H1 (cell line): Measurements from ENCODE around the gene ABCC11. TPM values are rescaled to one million over a fixed set of nuclear protein-coding genes. Genes with fewer than 3 reads are reported as not detected.

Experiments
- CTCF ChIA-PET: fragments of 300-600 bp; sonication (Branson Sonifier 250); formaldehyde crosslinking; loops from one replicate; lab custom pipeline; 2021; ENCODE audit not compliant: partially characterized antibody; lab: Charles Lee
- POLR2A ChIA-PET: fragments of 300-600 bp; sonication (Branson Sonifier 250); formaldehyde crosslinking; loops from one replicate; lab custom pipeline; 2021; ENCODE audit warnings: inconsistent platforms; ENCODE audit not compliant: partially characterized antibody; lab: Charles Lee
- DNase-seq, 2 experiments: peaks; one replicate each; pipeline versions ENCODE4 v3.0.0 to v3.0.0-alpha.2; 2010 to 2022; ENCODE audit warnings: low spot score in 2 of 2, low read depth in 1 of 2, mixed read lengths in 1 of 2
- FAIRE-seq: peaks from 2 replicates; lab custom pipeline; 2011; peaks lifted over from hg19 to GRCh38; lab: Jason Lieb, UNC
- H2AFZ ChIP-seq: 2 replicates; pipeline ENCODE4 v1.8.1; 2012; ENCODE audit warnings: low read length, inconsistent platforms
- H2AK5ac ChIP-seq: 2 replicates; pipeline ENCODE4 v1.6.1; 2013; ENCODE audit warnings: low read depth, low read length
- H2BK120ac ChIP-seq: replicated peaks from 2 replicates; pipeline ENCODE3; 2013; ENCODE audit warnings: low read depth, low read length, inconsistent platforms
- H2BK12ac ChIP-seq: 2 replicates; pipeline ENCODE4 v1.6.1; 2013; ENCODE audit warnings: low read depth, low read length
- H2BK15ac ChIP-seq: 2 replicates; pipeline ENCODE4 v1.6.1; 2013; ENCODE audit warnings: low read length
- H2BK20ac ChIP-seq: 2 replicates; pipeline ENCODE4 v1.6.1; 2013; ENCODE audit warnings: low read length
- H2BK5ac ChIP-seq: 2 replicates; pipeline ENCODE4 v1.6.1; 2013; ENCODE audit warnings: low read depth, low read length
- H3K14ac ChIP-seq: 2 replicates; pipeline ENCODE4 v1.6.1; 2013; ENCODE audit warnings: inconsistent platforms; ENCODE audit not compliant: insufficient read length
- H3K18ac ChIP-seq: 2 replicates; pipeline ENCODE4 v1.6.1; 2013; ENCODE audit warnings: low read length; ENCODE audit errors: extremely low read depth
- H3K23ac ChIP-seq: 2 replicates; pipeline ENCODE4 v1.6.1; 2013; ENCODE audit warnings: inconsistent platforms; ENCODE audit not compliant: insufficient read length
- H3K23me2 ChIP-seq: 2 replicates; pipeline ENCODE4 v1.6.1; 2013; ENCODE audit warnings: low read depth, low read length
- H3K27ac ChIP-seq: 2 replicates; pipeline ENCODE4 v1.6.1; 2011; ENCODE audit warnings: low read depth, low read length, inconsistent platforms
- H3K27me3 ChIP-seq, 4 experiments: replicated peaks in 1 of 4; 1 replicate in 1 of 4; 2 replicates in 3 of 4; pipeline versions ENCODE4 v1.6.1 to v1.8.1; 2011 to 2013; ENCODE audit warnings: low read length in 3 of 4, mild to moderate bottlenecking in 3 of 4, inconsistent platforms in 2 of 4, mixed read lengths in 2 of 4, moderate library complexity in 1 of 4; ENCODE audit not compliant: control insufficient read depth in 3 of 4, insufficient read depth in 3 of 4; ENCODE audit errors: extremely low read depth in 1 of 4
- H3K36me3 ChIP-seq, 4 experiments: 2 replicates each; pipeline versions ENCODE4 v1.6.1 to v1.8.1; 2011 to 2013; ENCODE audit warnings: mild to moderate bottlenecking in 4 of 4, low read length in 3 of 4, moderate library complexity in 2 of 4, control low read depth in 1 of 4, inconsistent platforms in 1 of 4; ENCODE audit not compliant: insufficient read depth in 4 of 4, control insufficient read depth in 2 of 4
- H3K4ac ChIP-seq: replicated peaks from 2 replicates; pipeline ENCODE3; 2013; ENCODE audit warnings: low read length, low read depth, mixed read lengths, inconsistent platforms; ENCODE audit not compliant: insufficient read length
- H3K4me1 ChIP-seq, 4 experiments: replicated peaks in 1 of 4; 1 replicate in 1 of 4; 2 replicates in 3 of 4; pipeline versions ENCODE4 v1.6.1 to v1.8.1; 2011 to 2013; ENCODE audit warnings: low read length in 3 of 4, inconsistent platforms in 2 of 4, mixed read lengths in 1 of 4; ENCODE audit not compliant: insufficient read depth in 4 of 4, control insufficient read depth in 3 of 4
- H3K4me2 ChIP-seq, 2 experiments: 2 replicates each; pipeline versions ENCODE4 v1.6.1 to v1.8.1; 2011 to 2013; ENCODE audit warnings: low read depth in 2 of 2, low read length in 2 of 2, control low read depth in 1 of 2, inconsistent platforms in 1 of 2, mild to moderate bottlenecking in 1 of 2; ENCODE audit not compliant: insufficient read depth in 1 of 2
- H3K4me3 ChIP-seq, 4 experiments: fragments of 200-600, 300-600 bp in 1 of 4; sonication (generic), shearing (Covaris generic), sonication (Bioruptor Twin) in 1 of 4; 2 replicates each; pipeline versions ENCODE4 v1.5.1 to v1.8.1; 2011 to 2016; ENCODE audit warnings: low read length in 4 of 4, low read depth in 3 of 4, control low read depth in 2 of 4, inconsistent platforms in 2 of 4, mild to moderate bottlenecking in 2 of 4, mixed read lengths in 1 of 4, moderate library complexity in 1 of 4; ENCODE audit not compliant: insufficient read depth in 2 of 4; ENCODE audit errors: extremely low read depth in 1 of 4
- H3K56ac ChIP-seq: replicated peaks from 2 replicates; pipeline ENCODE3; 2013; ENCODE audit warnings: low read depth, mild to moderate bottlenecking, mixed read lengths, low read length, inconsistent platforms; ENCODE audit not compliant: insufficient read length
- H3K79me1 ChIP-seq: 2 replicates; pipeline ENCODE4 v1.6.1; 2013; ENCODE audit warnings: low read depth, low read length, control low read depth
- H3K79me2 ChIP-seq, 2 experiments: 2 replicates each; pipeline versions ENCODE4 v1.6.1 to v1.8.1; 2012 to 2013; ENCODE audit warnings: low read length in 2 of 2, mild to moderate bottlenecking in 2 of 2, inconsistent platforms in 1 of 2; ENCODE audit not compliant: insufficient read depth in 2 of 2, control insufficient read depth in 1 of 2
- H3K9ac ChIP-seq, 4 experiments: replicated peaks in 1 of 4; 1 replicate in 1 of 4; 2 replicates in 3 of 4; pipeline versions ENCODE4 v1.6.1 to v1.8.1; 2011 to 2013; ENCODE audit warnings: low read depth in 3 of 4, low read length in 3 of 4, control low read depth in 2 of 4, mild to moderate bottlenecking in 2 of 4, moderate library complexity in 2 of 4, inconsistent platforms in 1 of 4; ENCODE audit errors: extremely low read depth in 1 of 4
- H3K9me3 ChIP-seq, 2 experiments: 2 replicates each; pipeline versions ENCODE4 v1.6.1 to v1.8.1; 2012 to 2013; ENCODE audit warnings: mild to moderate bottlenecking in 2 of 2, moderate library complexity in 2 of 2, control low read depth in 1 of 2, inconsistent platforms in 1 of 2, low read depth in 1 of 2, low read length in 1 of 2, mixed read lengths in 1 of 2; ENCODE audit not compliant: insufficient read depth in 2 of 2
- H4K20me1 ChIP-seq, 2 experiments: replicated peaks in 1 of 2; 2 replicates each; pipeline versions ENCODE3 to v1.8.1; 2011 to 2013; ENCODE audit warnings: inconsistent platforms in 2 of 2, low read length in 2 of 2, mild to moderate bottlenecking in 1 of 2; ENCODE audit not compliant: insufficient read depth in 2 of 2, control insufficient read depth in 1 of 2
- H4K5ac ChIP-seq: 2 replicates; pipeline ENCODE4 v1.6.1; 2013; ENCODE audit warnings: low read length, low read depth, mixed read lengths, inconsistent platforms; ENCODE audit not compliant: insufficient read length
- H4K8ac ChIP-seq: 2 replicates; pipeline ENCODE4 v1.8.0; 2013; ENCODE audit warnings: mild to moderate bottlenecking, moderate library complexity, low read length, inconsistent platforms; ENCODE audit not compliant: insufficient read depth; ENCODE audit errors: extremely low read depth
- H4K91ac ChIP-seq: replicated peaks from 2 replicates; pipeline ENCODE3; 2013; ENCODE audit warnings: low read length, mixed read lengths, inconsistent platforms; ENCODE audit not compliant: insufficient read length
- BACH1 ChIP-seq: IDR thresholded peaks from 2 replicates; pipeline ENCODE4 v1.6.1; 2012; ENCODE audit warnings: low read length, improper control_type of control experiment
- BRCA1 ChIP-seq: IDR thresholded peaks from 2 replicates; pipeline ENCODE4 v1.6.1; 2012; ENCODE audit warnings: low read depth, low read length, improper control_type of control experiment
- CBX8 ChIP-seq: fragments of 300-800, 300-1000 bp; sonication (generic); IDR thresholded peaks from 2 replicates; pipeline ENCODE4 v1.7.1; 2016; ENCODE audit warnings: low read depth, low read length, borderline replicate concordance
- HDAC2 ChIP-seq, 2 experiments: fragments of 300-600 bp in 1 of 2; sonication (generic) in 1 of 2; IDR thresholded peaks; 2 replicates each; pipeline ENCODE4 v1.6.1; 2011 to 2012; ENCODE audit warnings: low read depth in 2 of 2, low read length in 2 of 2, mild to moderate bottlenecking in 2 of 2, moderate library complexity in 2 of 2, borderline replicate concordance in 1 of 2, inconsistent platforms in 1 of 2
- KDM4A ChIP-seq: IDR thresholded peaks from one replicate; pipeline ENCODE4 v1.7.1; 2012; ENCODE audit warnings: low read depth, mild to moderate bottlenecking, moderate library complexity, low read length, inconsistent platforms; ENCODE audit not compliant: severe bottlenecking
- POLR2A ChIP-seq, 2 experiments: IDR thresholded peaks; 1 replicate in 1 of 2; 2 replicates in 1 of 2; pipeline ENCODE4 v1.6.1; 2011; ENCODE audit warnings: low read depth in 2 of 2, low read length in 2 of 2, mild to moderate bottlenecking in 2 of 2; ENCODE audit errors: control extremely low read depth in 1 of 2
- SIX5 ChIP-seq: IDR thresholded peaks from 2 replicates; pipeline ENCODE4 v1.6.1; 2011; ENCODE audit warnings: mild to moderate bottlenecking, low read depth, low read length
- WGBS, 2 experiments: shearing (Covaris generic) in 1 of 2; methylation state at CpG; one replicate each; pipeline versions ENCODE4 v1.1.6 to v1.1.7; 2013 to 2015; ENCODE audit warnings: low lambda C conversion rate in 2 of 2, mixed read lengths in 2 of 2, inconsistent platforms in 1 of 2, low coverage in 1 of 2, missing lambda C conversion rate in 1 of 2; ENCODE audit not compliant: insufficient replicate concordance in 2 of 2, insufficient coverage in 1 of 2, insufficient read length in 1 of 2; ENCODE audit errors: extremely low coverage in 1 of 2, missing lambda C conversion rate in 1 of 2; 5-methylcytosine and 5-hydroxymethylcytosine counted together
- polyA plus RNA-seq, 7 experiments: library from polyadenylated mRNA; depleted of rRNA in 3 of 7; stranded (reverse) in 5 of 7; unstranded in 2 of 7; fragments of >200 nt in 5 of 7; fragments of 200-250 nt in 2 of 7; gene quantifications; 1 replicate in 5 of 7; 2 replicates in 1 of 7; 4 replicates in 1 of 7; pipeline versions ENCODE4 v1.2.1 to v1.2.3, GENCODE V29; 2011 to 2013; ENCODE audit warnings: missing spikeins in 2 of 7, mixed read lengths in 2 of 7
- total RNA-seq: library from RNA; stranded (reverse); fragmentation: NEBNext Ultra II Directional; extraction: Animal tissue kit (Norgen Biotek cat#: 25700); gene quantifications from 2 replicates; pipeline ENCODE4 v1.2.1, GENCODE V29; 2021
- TF ChIP-seq, protein P1 (sequence below): IDR thresholded peaks from 2 replicates; pipeline ENCODE4 v1.6.1; 2011; ENCODE audit warnings: low read length, improper control_type of control experiment

Gene ABCC11
- total and polyA plus RNA-seq, 2 of the 8 experiments (the other 6 are each of a cell fraction or from before 2014, with no cell fraction given): 0.06 TPM; not detected in 1

GRCh38 chr16:48146131-48146530, 101.2 kb downstream of the ABCC11 start:
- CTCF ChIA-PET: interaction anchor here (0.9 kb wide), 1 partner anchor 10 kb away, joined by 5 read pairs; the partner anchor contains the start of gene ABCC12

More at GRCh38 chr16:48146131-48146530, 101.2 kb downstream of the ABCC11 start:
- no peaks in the 10 kb centered on the region for H3K9me3 ChIP-seq
- TF ChIP-seq CBX8: no peak
- TF ChIP-seq POLR2A (IDR thresholded peaks at IDR 0.05; ENCODE audit: control extremely low read depth in 1 of 2, low read depth in 2 of 2, low read length in 2 of 2): no peak
- no peak for TF ChIP-seq BACH1
- TF ChIP-seq HDAC2 (IDR thresholded peaks at IDR 0.05; ENCODE audit: borderline replicate concordance in 1 of 2, low read depth in 2 of 2, low read length in 2 of 2): no peak
- no peak for TF ChIP-seq KDM4A
- TF ChIP-seq SIX5: no peak
- TF ChIP-seq BRCA1: no peak
- TF ChIP-seq, protein P1, sequence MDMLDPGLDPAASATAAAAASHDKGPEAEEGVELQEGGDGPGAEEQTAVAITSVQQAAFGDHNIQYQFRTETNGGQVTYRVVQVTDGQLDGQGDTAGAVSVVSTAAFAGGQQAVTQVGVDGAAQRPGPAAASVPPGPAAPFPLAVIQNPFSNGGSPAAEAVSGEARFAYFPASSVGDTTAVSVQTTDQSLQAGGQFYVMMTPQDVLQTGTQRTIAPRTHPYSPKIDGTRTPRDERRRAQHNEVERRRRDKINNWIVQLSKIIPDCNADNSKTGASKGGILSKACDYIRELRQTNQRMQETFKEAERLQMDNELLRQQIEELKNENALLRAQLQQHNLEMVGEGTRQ: no peak
- TF ChIP-seq, all 59 proteins: peak for 0
- H3K56ac ChIP-seq: no peak overlapping the region
- H4K20me1 ChIP-seq: no peaks in the 10 kb centered on the region
- no peak overlapping the region for H3K14ac ChIP-seq
- no peaks in the 10 kb centered on the region for H3K4me1 ChIP-seq
- H4K91ac ChIP-seq: no peak overlapping the region
- H3K36me3 ChIP-seq: no peaks in the 10 kb centered on the region
- H3K79me2 ChIP-seq: no peaks in the 10 kb centered on the region
- H3K4me2 ChIP-seq: no peak overlapping the region
- no peak overlapping the region for H2AK5ac ChIP-seq
- H3K4me3 ChIP-seq: no peak overlapping the region
- WGBS, 2 experiments: 96% methylated on average over 4 of the region's 7 CpGs; no CpG with 5 or more reads in 1 of the 2 experiments
- H2BK120ac ChIP-seq: no peak overlapping the region
- H3K9ac ChIP-seq: no peak overlapping the region
- no peak overlapping the region for H2BK15ac ChIP-seq
- H2BK20ac ChIP-seq: no peak overlapping the region
- H3K4ac ChIP-seq: no peak overlapping the region
- no peak overlapping the region for H3K27ac ChIP-seq
- no peak overlapping the region for H2BK5ac ChIP-seq
- POLR2A ChIA-PET: no interaction called here
- no peak overlapping the region for H4K5ac ChIP-seq
- FAIRE-seq: no peak
- no peaks in the 10 kb centered on the region for H3K79me1 ChIP-seq
- no peaks in the 10 kb centered on the region for H3K27me3 ChIP-seq
- H3K18ac ChIP-seq: no peak overlapping the region
- no peak for DNase-seq
- no peak overlapping the region for H4K8ac ChIP-seq
- no peak overlapping the region for H3K23ac ChIP-seq
- H3K23me2 ChIP-seq: no peaks in the 10 kb centered on the region
- H2BK12ac ChIP-seq: no peak overlapping the region
- no peak overlapping the region for H2AFZ ChIP-seq
